A549 (cell line): ENCODE measurements around the gene PHOX2A. TPM values are rescaled to one million over a fixed set of nuclear protein-coding genes. Genes with fewer than 3 reads are reported as not detected.

Experiments used
- ATAC-seq, 2 experiments: fragments of 200-7000 bp in 1 of 2; fragments of >200 bp in 1 of 2; cut with Nextera tagmentation in 1 of 2; cut with Tn5 transposase in 1 of 2; 3 replicates each; pipeline versions ENCODE4 v1.8.0 to v1.9.1; 2018 to 2020; ENCODE audit warnings: mild to moderate bottlenecking in 1 of 2, moderate library complexity in 1 of 2
- CTCF ChIA-PET: fragments of 300-600 bp; sonication (Branson Sonifier 250); formaldehyde crosslinking; extraction: SDS; loops from one replicate; lab custom pipeline; 2021; ENCODE audit warnings: antibody characterized with exemption, inconsistent platforms; lab: Yijun Ruan, JAX
- POLR2A ChIA-PET: fragments of 350-600 bp; formaldehyde crosslinking; extraction: SDS; loops from one replicate; lab custom pipeline; 2021; ENCODE audit warnings: antibody characterized with exemption, inconsistent platforms; lab: Yijun Ruan, JAX
- DNase-seq, 2 experiments: peaks; one replicate each; pipeline versions ENCODE4 v3.0.0 to v3.0.0-alpha.2; 2011 to 2016; ENCODE audit warnings: low read depth in 1 of 2, low spot score in 1 of 2
- FAIRE-seq: peaks from 2 replicates; lab custom pipeline; 2011; peaks lifted over from hg19 to GRCh38; lab: Jason Lieb, UNC
- H3K27ac ChIP-seq, 2 experiments: fragments of >200 bp; sonication (Bioruptor Twin); formaldehyde crosslinking; 3 replicates each; pipeline ENCODE4 v1.5.1; 2016 to 2017
- H3K4me1 ChIP-seq: fragments of >200 bp; sonication (Bioruptor Twin); formaldehyde crosslinking; 3 replicates; pipeline ENCODE4 v1.6.1; 2016
- H3K4me2 ChIP-seq: fragments of >200 bp; sonication (Bioruptor Twin); formaldehyde crosslinking; 3 replicates; pipeline ENCODE4 v1.6.1; 2016
- H3K4me3 ChIP-seq: fragments of >200 bp; sonication (Bioruptor Twin); formaldehyde crosslinking; 3 replicates; pipeline ENCODE4 v1.5.1; 2016
- H3K9me3 ChIP-seq: fragments of >200 bp; sonication (Bioruptor Twin); formaldehyde crosslinking; 3 replicates; pipeline ENCODE4 v1.6.1; 2016
- CBX2 ChIP-seq: fragments of 200-600 bp; sonication (generic); IDR thresholded peaks from 2 replicates; pipeline ENCODE4 v1.6.1; 2016; ENCODE audit warnings: low read depth, mild to moderate bottlenecking, borderline replicate concordance
- CBX8 ChIP-seq: fragments of 200-600 bp; sonication (generic); IDR thresholded peaks from 2 replicates; pipeline ENCODE4 v1.6.1; 2016
- CEBPB ChIP-seq, 2 experiments: fragments of >200 bp in 1 of 2; sonication (Bioruptor Twin) in 1 of 2; formaldehyde crosslinking in 1 of 2; IDR thresholded peaks; 2 replicates each; pipeline ENCODE4 v1.6.1; 2012 to 2016
- CHD2 ChIP-seq: fragments of 150-350 bp; IDR thresholded peaks from 2 replicates; pipeline ENCODE4 v1.6.1; 2014; ENCODE audit warnings: low read length; ENCODE audit not compliant: partially characterized antibody
- CHD4 ChIP-seq: fragments of 200-600 bp; sonication (generic); IDR thresholded peaks from 2 replicates; pipeline ENCODE4 v1.6.1; 2016; ENCODE audit warnings: antibody characterized with exemption, mild to moderate bottlenecking, borderline replicate concordance
- EHF ChIP-seq: fragments of 250-450 bp; sonication (Bioruptor Pico); IDR thresholded peaks from 2 replicates; pipeline ENCODE4 v1.5.0; 2020; ENCODE audit warnings: mild to moderate bottlenecking
- ELK1 ChIP-seq: fragments of 150-350 bp; IDR thresholded peaks from 2 replicates; pipeline ENCODE4 v1.6.1; 2014; ENCODE audit warnings: low read depth, mild to moderate bottlenecking, low read length
- FOSL2 ChIP-seq, 2 experiments: fragments of 450-650 bp in 1 of 2; fragments of >200 bp in 1 of 2; sonication (Bioruptor Twin) in 1 of 2; formaldehyde crosslinking; IDR thresholded peaks; 2 replicates each; pipeline versions ENCODE4 v1.5.0 to v1.6.1; 2016 to 2020; ENCODE audit warnings: mild to moderate bottlenecking in 1 of 2, moderate library complexity in 1 of 2
- GATA3 ChIP-seq: IDR thresholded peaks from 2 replicates; pipeline ENCODE4 v1.6.1; 2012; ENCODE audit warnings: borderline replicate concordance
- HOXA7 ChIP-seq: fragments of 250-450 bp; sonication (Bioruptor Pico); IDR thresholded peaks from 2 replicates; pipeline ENCODE4 v1.5.0; 2020; ENCODE audit warnings: mild to moderate bottlenecking, moderate library complexity
- HOXB5 ChIP-seq: fragments of 250-450 bp; sonication (Bioruptor Pico); IDR thresholded peaks from 2 replicates; pipeline ENCODE4 v1.5.0; 2020; ENCODE audit warnings: mild to moderate bottlenecking, moderate library complexity
- JUNB ChIP-seq: fragments of >200 bp; sonication (Bioruptor Twin); formaldehyde crosslinking; IDR thresholded peaks from 2 replicates; pipeline ENCODE4 v1.6.1; 2016
- KDM5A ChIP-seq: fragments of 200-600 bp; sonication (generic); IDR thresholded peaks from 2 replicates; pipeline ENCODE4 v1.6.1; 2016; ENCODE audit warnings: antibody characterized with exemption, mild to moderate bottlenecking
- MAFK ChIP-seq: fragments of 450-650 bp; IDR thresholded peaks from 2 replicates; pipeline ENCODE4 v1.6.1; 2014; ENCODE audit not compliant: partially characterized antibody
- MYC ChIP-seq: IDR thresholded peaks from 2 replicates; pipeline ENCODE4 v1.6.1; 2012; ENCODE audit warnings: mild to moderate bottlenecking, inconsistent platforms, low read length, improper control_type of control experiment, borderline replicate concordance
- NFE2L2 ChIP-seq: fragments of 150-350 bp; conservative IDR thresholded peaks from 2 replicates; pipeline ENCODE4 v1.6.1; 2014; ENCODE audit warnings: low read length
- NPAS2 ChIP-seq: fragments of 250-450 bp; sonication (Bioruptor Pico); IDR thresholded peaks from 2 replicates; pipeline ENCODE4 v1.8.0; 2022; ENCODE audit warnings: mild to moderate bottlenecking, moderate library complexity, borderline replicate concordance
- POLR2A ChIP-seq: IDR thresholded peaks from 2 replicates; pipeline ENCODE4 v1.6.1; 2012; ENCODE audit warnings: mild to moderate bottlenecking, low read length
- POLR2AphosphoS2 ChIP-seq: conservative IDR thresholded peaks from 2 replicates; pipeline ENCODE4 v1.6.1; 2012; ENCODE audit warnings: low read length, improper control_type of control experiment, inconsistent platforms
- RAD21 ChIP-seq, 2 experiments: fragments of >200 bp in 1 of 2; sonication (Bioruptor Twin) in 1 of 2; formaldehyde crosslinking in 1 of 2; IDR thresholded peaks in 1 of 2; conservative IDR thresholded peaks in 1 of 2; 2 replicates in 1 of 2; 3 replicates in 1 of 2; pipeline ENCODE4 v1.6.1; 2012 to 2018; ENCODE audit warnings: inconsistent platforms in 1 of 2
- RCOR1 ChIP-seq: fragments of 150-350 bp; IDR thresholded peaks from 2 replicates; pipeline ENCODE4 v1.6.1; 2014; ENCODE audit warnings: antibody characterized with exemption, low read length, low read depth
- SMC3 ChIP-seq: fragments of >200 bp; sonication (Bioruptor Twin); formaldehyde crosslinking; IDR thresholded peaks from 3 replicates; pipeline ENCODE4 v1.6.1; 2018; ENCODE audit warnings: inconsistent platforms
- SREBF2 ChIP-seq: fragments of 450-650 bp; IDR thresholded peaks from 2 replicates; pipeline ENCODE4 v1.6.1; 2014; ENCODE audit warnings: mild to moderate bottlenecking, moderate library complexity
- TFCP2L1 ChIP-seq: fragments of 250-450 bp; sonication (Bioruptor Pico); IDR thresholded peaks from 2 replicates; pipeline ENCODE4 v1.5.0; 2021; ENCODE audit warnings: mild to moderate bottlenecking
- ZC3H11A ChIP-seq: fragments of 450-650 bp; IDR thresholded peaks from 2 replicates; pipeline ENCODE4 v1.6.1; 2014; ENCODE audit warnings: antibody characterized with exemption, mild to moderate bottlenecking
- ZNF302 ChIP-seq: fragments of 250-450 bp; sonication (Bioruptor Pico); IDR thresholded peaks from 2 replicates; pipeline ENCODE4 v1.9.0; 2021; ENCODE audit warnings: inconsistent platforms, mild to moderate bottlenecking, moderate library complexity
- WGBS: methylation state at CpG from one replicate; pipeline ENCODE4 v1.1.6; 2017; ENCODE audit errors: missing lambda C conversion rate; 5-methylcytosine and 5-hydroxymethylcytosine counted together
- polyA plus RNA-seq, 4 experiments: library from polyadenylated mRNA; depleted of rRNA in 3 of 4; stranded (reverse); fragments of >200 nt; fragmentation: RNase III in 1 of 4; extraction: RNeasy Plus Mini Kit Qiagen cat#74134 plus additional on column Dnase treatment in 1 of 4; gene quantifications; 2 replicates in 3 of 4; 3 replicates in 1 of 4; pipeline ENCODE4 v1.2.3, GENCODE V29; 2011 to 2017
- TF ChIP-seq, protein P1 (sequence below): IDR thresholded peaks from 2 replicates; pipeline ENCODE4 v1.6.1; 2012
- TF ChIP-seq, protein P2 (sequence below): fragments of >200 bp; sonication (Bioruptor Twin); formaldehyde crosslinking; IDR thresholded peaks from 2 replicates; pipeline ENCODE4 v1.6.1; 2016

The PHOX2A gene
- polyA plus RNA-seq, 2 of the 4 experiments (the other 2 are of a cell fraction), result not detected

DNA sequence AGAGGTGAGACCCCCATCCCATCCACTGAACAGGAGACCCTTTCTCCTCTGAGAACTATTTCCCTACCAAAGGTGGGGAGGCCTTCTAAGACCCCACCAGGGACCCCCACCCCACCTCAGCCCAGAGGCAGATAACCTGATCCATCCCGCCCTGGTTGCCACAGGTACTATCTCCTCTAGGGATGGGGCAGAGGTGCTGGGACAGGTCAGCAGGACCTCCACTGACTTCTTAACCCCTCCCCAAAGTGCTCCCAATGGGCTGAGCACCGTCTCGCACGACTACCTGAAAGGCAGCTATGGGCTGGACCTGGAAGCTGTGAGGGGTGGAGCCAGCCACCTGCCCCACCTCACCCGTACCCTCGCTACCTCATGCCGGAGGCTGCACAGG is 15.1 kb downstream of the PHOX2A start:
- WGBS, result 92% methylated on average over 6 of the region's 7 CpGs
- Histone ChIP-seq H3K4me2 (no peak overlapping the region), H3K9me3 (no peaks in the 10 kb centered on the region), H3K27ac (no peak overlapping the region), H3K4me3 (no peak overlapping the region), H3K4me1 (peaks cover 19% of the 10 kb centered on the region)
- no peak for FAIRE-seq
- POLR2A ChIA-PET, result no interaction called here
- no peak for DNase-seq
- no peak for TF ChIP-seq CBX2
- TF ChIP-seq ZC3H11A, result no peak
- no peak for TF ChIP-seq NFE2L2
- TF ChIP-seq MAFK, result no peak
- TF ChIP-seq ZNF302 (CRISPR knock-in tag), result no peak
- TF ChIP-seq ELK1, result no peak
- TF ChIP-seq CEBPB (IDR thresholded peaks at IDR 0.05), result no peak
- TF ChIP-seq RCOR1, result no peak
- TF ChIP-seq CBX8, result no peak
- TF ChIP-seq POLR2AphosphoS2, result no peak
- no peak for TF ChIP-seq TFCP2L1
- CTCF ChIA-PET, result interaction anchor here (1.5 to 9.4 kb wide), 2 partner anchors 8 to 204 kb away, joined by 4 to 83 read pairs; no protein-coding TSS in a partner anchor
- no peak for ATAC-seq

GRCh38 chr11:72228229-72228843 is 15.6 kb downstream of the PHOX2A start:
- FAIRE-seq (no peak), DNase-seq (no peak)
- H3K4me2 ChIP-seq, result no peak overlapping the region
- WGBS, result 84% methylated on average over 16 of the region's 16 CpGs
- POLR2A ChIA-PET, result interaction anchor here (0.7 kb wide), 1 partner anchor 15 kb away, joined by 3 read pairs; no protein-coding TSS in a partner anchor
- TF ChIP-seq JUNB, result no peak
- TF ChIP-seq, all 56 proteins: peak for 0
- ATAC-seq, result no peak
- H3K4me3 ChIP-seq, result no peak overlapping the region
- CTCF ChIA-PET, result interaction anchor here (1.3 to 9.4 kb wide), 3 partner anchors 9 to 185 kb away, joined by 3 to 83 read pairs (median 4); no protein-coding TSS in a partner anchor
- H3K4me1 ChIP-seq, result peaks cover 19% of the 10 kb centered on the region
- H3K27ac ChIP-seq, result no peak overlapping the region
- no peaks in the 10 kb centered on the region for H3K9me3 ChIP-seq

GRCh38 chr11:72227316-72228228 is 16.4 kb downstream of the PHOX2A start:
- Histone ChIP-seq H3K4me1 (peaks cover 21% of the 10 kb centered on the region), H3K4me3 (no peak overlapping the region), H3K4me2 (no peak overlapping the region), H3K9me3 (no peaks in the 10 kb centered on the region), H3K27ac (no peak overlapping the region)
- POLR2A ChIA-PET, result interaction anchor here (0.7 kb wide), 1 partner anchor 16 kb away, joined by 3 read pairs; no protein-coding TSS in a partner anchor
- 81% methylated on average over 13 of the region's 14 CpGs for WGBS
- no peak for ATAC-seq
- CTCF ChIA-PET, result interaction anchor here (1.2 to 9.4 kb wide), 4 partner anchors 9 to 186 kb away, joined by 3 to 83 read pairs (median 4); no protein-coding TSS in a partner anchor
- DNase-seq, result no peak
- FAIRE-seq, result no peak
- TF ChIP-seq NPAS2 (CRISPR knock-in tag) (no peak), SMC3 (no peak)

DNA sequence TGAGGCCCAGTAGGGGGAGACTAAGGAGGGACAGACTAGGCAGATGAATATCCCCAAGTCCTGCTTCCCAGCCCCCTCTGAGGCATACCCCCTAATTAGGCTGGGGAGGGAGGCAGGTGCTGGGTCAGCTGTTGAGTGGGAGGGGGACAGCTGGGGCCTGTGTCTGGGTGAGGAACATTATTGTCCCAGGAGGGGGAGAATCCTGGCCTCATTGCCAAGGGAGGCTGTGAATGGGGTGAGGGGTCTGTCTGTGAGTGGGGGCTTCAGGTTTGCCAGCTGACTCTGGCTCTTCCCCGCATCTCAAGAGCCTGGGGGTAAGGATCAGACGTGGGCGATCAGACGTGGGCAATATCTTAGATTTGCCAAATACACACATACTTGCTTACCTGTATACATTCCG is 17.3 kb downstream of the PHOX2A start:
- no peak overlapping the region for H3K4me3 ChIP-seq
- no peaks in the 10 kb centered on the region for H3K9me3 ChIP-seq
- FAIRE-seq (no peak), DNase-seq (no peak), ATAC-seq (no peak)
- POLR2A ChIA-PET, result interaction anchor here (1.6 kb wide), 1 partner anchor 9 kb away, joined by 6 read pairs; no protein-coding TSS in a partner anchor
- no peak overlapping the region for H3K27ac ChIP-seq
- 94% methylated on average over 5 of the region's 5 CpGs for WGBS
- no peak overlapping the region for H3K4me2 ChIP-seq
- CTCF ChIA-PET, result interaction anchor here (1.2 to 9.4 kb wide), 4 partner anchors 10 to 83 kb away, joined by 3 to 83 read pairs (median 4); no protein-coding TSS in a partner anchor
- H3K4me1 ChIP-seq, result peaks cover 24% of the 10 kb centered on the region
- TF ChIP-seq EHF (CRISPR knock-in tag) (no peak), TFCP2L1 (no peak), HOXB5 (CRISPR knock-in tag) (no peak), HOXA7 (CRISPR knock-in tag) (no peak), POLR2A (no peak), KDM5A (no peak), CBX8 (no peak), CBX2 (no peak), CHD2 (no peak), FOSL2 (IDR thresholded peaks at IDR 0.05) (no peak), FOSL2 (CRISPR knock-in tag; IDR thresholded peaks at IDR 0.05) (no peak), GATA3 (no peak), MYC (no peak), CEBPB (IDR thresholded peaks at IDR 0.05) (no peak), CHD4 (no peak), RAD21 (conservative IDR thresholded peaks at IDR 0.05 in 1 of 2, IDR thresholded peaks at IDR 0.05 in 1 of 2) (no peak), SREBF2 (no peak)
- TF ChIP-seq, protein P1, sequence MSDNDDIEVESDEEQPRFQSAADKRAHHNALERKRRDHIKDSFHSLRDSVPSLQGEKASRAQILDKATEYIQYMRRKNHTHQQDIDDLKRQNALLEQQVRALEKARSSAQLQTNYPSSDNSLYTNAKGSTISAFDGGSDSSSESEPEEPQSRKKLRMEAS, result no peak
- TF ChIP-seq, protein P2, sequence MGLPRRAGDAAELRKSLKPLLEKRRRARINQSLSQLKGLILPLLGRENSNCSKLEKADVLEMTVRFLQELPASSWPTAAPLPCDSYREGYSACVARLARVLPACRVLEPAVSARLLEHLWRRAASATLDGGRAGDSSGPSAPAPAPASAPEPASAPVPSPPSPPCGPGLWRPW, result no peak
